Hepatocyte (in vitro differentiated cells): ENCODE measurements around the gene CHST13.

ENCODE experiments used
- EZH2 ChIP-seq: fragments of 200-600 bp; sonication (generic); IDR thresholded peaks from 2 replicates; pipeline ENCODE4 v1.6.1; 2016; ENCODE audit warnings: antibody characterized with exemption, mild to moderate bottlenecking, borderline replicate concordance
- TF ChIP-seq, protein P1 (sequence below): fragments of 200-600 bp; sonication (generic); IDR thresholded peaks from 2 replicates; pipeline ENCODE4 v1.5.1; 2016; ENCODE audit warnings: antibody characterized with exemption, mild to moderate bottlenecking; ENCODE audit not compliant: poor library complexity

GRCh38 chr3:126556637-126557414 is 32.9 kb downstream of the CHST13 start:
- TF ChIP-seq, protein P1, sequence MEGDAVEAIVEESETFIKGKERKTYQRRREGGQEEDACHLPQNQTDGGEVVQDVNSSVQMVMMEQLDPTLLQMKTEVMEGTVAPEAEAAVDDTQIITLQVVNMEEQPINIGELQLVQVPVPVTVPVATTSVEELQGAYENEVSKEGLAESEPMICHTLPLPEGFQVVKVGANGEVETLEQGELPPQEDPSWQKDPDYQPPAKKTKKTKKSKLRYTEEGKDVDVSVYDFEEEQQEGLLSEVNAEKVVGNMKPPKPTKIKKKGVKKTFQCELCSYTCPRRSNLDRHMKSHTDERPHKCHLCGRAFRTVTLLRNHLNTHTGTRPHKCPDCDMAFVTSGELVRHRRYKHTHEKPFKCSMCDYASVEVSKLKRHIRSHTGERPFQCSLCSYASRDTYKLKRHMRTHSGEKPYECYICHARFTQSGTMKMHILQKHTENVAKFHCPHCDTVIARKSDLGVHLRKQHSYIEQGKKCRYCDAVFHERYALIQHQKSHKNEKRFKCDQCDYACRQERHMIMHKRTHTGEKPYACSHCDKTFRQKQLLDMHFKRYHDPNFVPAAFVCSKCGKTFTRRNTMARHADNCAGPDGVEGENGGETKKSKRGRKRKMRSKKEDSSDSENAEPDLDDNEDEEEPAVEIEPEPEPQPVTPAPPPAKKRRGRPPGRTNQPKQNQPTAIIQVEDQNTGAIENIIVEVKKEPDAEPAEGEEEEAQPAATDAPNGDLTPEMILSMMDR, result no peak
- no peak for TF ChIP-seq EZH2
